OCI-LY3 (cell line): ENCODE data around the gene MUC5B.

ENCODE experiments used
- H2AFZ ChIP-seq: fragments of 200-600, 300-600 bp; shearing (Covaris generic); 2 replicates; pipeline ENCODE4 v1.6.0; 2014; ENCODE audit warnings: antibody characterized with exemption, low read depth, low read length
- H3K27ac ChIP-seq: fragments of 200-600, 300-600 bp; sonication (generic); 2 replicates; pipeline ENCODE4 v1.5.1; 2014; ENCODE audit warnings: mild to moderate bottlenecking, low read length, moderate library complexity, mixed read lengths
- H3K27me3 ChIP-seq: fragments of 200-600, 300-600 bp; sonication (generic); 2 replicates; pipeline ENCODE4 v1.6.1; 2014; ENCODE audit warnings: low read depth, low read length, mixed read lengths
- H3K36me3 ChIP-seq: fragments of 200-600, 300-600 bp; sonication (generic); replicated peaks from 2 replicates; pipeline ENCODE3; 2014; ENCODE audit warnings: low read depth, low read length, mixed read lengths
- H3K4me1 ChIP-seq: fragments of 300-600, 200-600 bp; sonication (generic); 2 replicates; pipeline ENCODE4 v1.6.1; 2014; ENCODE audit warnings: low read length, mixed read lengths
- H3K4me2 ChIP-seq: fragments of 200-600, 300-600 bp; sonication (generic); 2 replicates; pipeline ENCODE4 v1.6.1; 2014; ENCODE audit warnings: low read length, mixed read lengths
- H3K4me3 ChIP-seq: fragments of 300-600, 200-600 bp; sonication (generic); 2 replicates; pipeline ENCODE4 v1.5.1; 2014; ENCODE audit warnings: antibody characterized with exemption, mild to moderate bottlenecking, low read length, moderate library complexity
- H3K79me2 ChIP-seq: fragments of 300-600, 200-600 bp; shearing (Covaris generic); 2 replicates; pipeline ENCODE4 v1.6.1; 2014; ENCODE audit warnings: mild to moderate bottlenecking, low read length, mixed read lengths
- H3K9ac ChIP-seq: fragments of 300-600, 200-600 bp; shearing (Covaris generic); 2 replicates; pipeline ENCODE4 v1.6.0; 2014; ENCODE audit warnings: mild to moderate bottlenecking, low read length, moderate library complexity
- H3K9me3 ChIP-seq: fragments of 200-600, 300-600 bp; shearing (Covaris generic); 2 replicates; pipeline ENCODE4 v1.6.1; 2014; ENCODE audit warnings: low read length, mixed read lengths; ENCODE audit not compliant: insufficient read depth
- H4K20me1 ChIP-seq: fragments of 200-600, 300-600 bp; sonication (generic); 2 replicates; pipeline ENCODE4 v1.6.1; 2016; ENCODE audit warnings: low read length, mixed read lengths; ENCODE audit not compliant: insufficient read depth
- CTCF ChIP-seq: fragments of 200-600, 300-600 bp; sonication (generic); IDR thresholded peaks from 2 replicates; pipeline ENCODE4 v1.5.1; 2014; ENCODE audit warnings: antibody characterized with exemption, low read length, low read depth
- EZH2phosphoT487 ChIP-seq: fragments of 200-600 bp; shearing (Covaris generic); IDR thresholded peaks from 2 replicates; pipeline ENCODE4 v1.6.1; 2018; ENCODE audit warnings: antibody characterized with exemption, mixed run types, low read depth

Gene MUC5B

DNA sequence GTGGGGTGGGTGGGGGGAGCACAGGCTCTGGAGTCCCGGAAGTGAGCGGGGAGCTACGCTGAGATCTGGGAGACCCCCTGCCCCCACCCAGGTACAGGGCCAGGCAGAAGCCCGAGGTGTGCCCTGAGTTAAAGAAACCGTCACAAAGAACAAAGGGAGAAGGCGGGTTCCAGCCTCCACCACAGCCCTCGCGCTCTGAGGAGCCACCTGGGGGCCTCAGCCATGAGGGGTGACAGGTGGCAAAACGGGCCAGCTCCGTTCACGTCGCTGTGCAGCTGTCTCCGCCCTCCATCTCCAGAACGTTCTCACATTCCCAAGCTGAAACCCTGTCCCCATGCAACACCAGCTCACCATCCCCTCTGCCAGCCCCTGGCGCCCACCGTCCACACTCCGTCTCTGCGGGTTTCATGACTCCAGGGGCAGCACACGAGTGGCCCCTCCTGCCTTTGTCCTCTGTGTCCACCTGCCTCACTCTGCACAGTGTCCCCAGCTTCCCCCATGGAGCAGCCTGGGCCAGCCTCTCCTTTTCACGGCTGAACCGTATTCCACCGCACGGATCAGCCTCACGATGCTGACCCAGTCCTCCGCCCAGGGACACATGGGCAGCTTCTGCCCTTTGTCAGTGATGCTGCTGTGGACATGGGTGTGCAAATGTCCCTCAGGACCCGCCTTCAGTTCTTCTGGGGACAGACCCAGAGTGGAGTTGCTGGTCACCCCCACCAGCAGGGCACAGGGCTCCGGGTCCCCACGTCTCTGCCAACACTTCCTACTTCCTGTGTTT is 1.7 kb upstream of the MUC5B start:
- no peak overlapping the region for H3K9ac ChIP-seq
- no peaks in the 10 kb centered on the region for H3K27me3 ChIP-seq
- no peaks in the 10 kb centered on the region for H3K36me3 ChIP-seq

DNA sequence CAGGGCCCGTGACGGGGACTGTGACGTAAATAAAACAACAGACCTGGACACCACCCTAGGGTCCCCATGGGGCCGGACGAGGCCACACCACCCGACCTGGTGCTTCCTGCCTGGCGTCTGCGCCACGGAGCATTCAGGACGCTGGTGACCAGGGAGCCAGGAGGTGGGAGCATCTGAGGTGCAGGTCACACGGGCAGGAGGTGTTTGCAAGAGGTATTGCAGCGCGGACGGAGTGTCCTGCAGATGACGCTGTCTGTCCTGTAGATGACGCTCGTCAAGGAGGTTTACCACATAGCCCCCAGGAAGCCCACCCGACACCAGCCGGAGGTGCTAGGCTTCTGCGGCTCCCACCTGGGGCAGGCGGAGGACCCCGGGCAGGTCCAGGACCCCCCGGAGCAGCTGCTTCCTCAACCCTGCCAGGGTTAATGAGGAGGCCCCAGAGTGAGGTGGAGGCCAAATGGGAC is 986 bp upstream of the MUC5B start:
- Histone ChIP-seq H3K4me1 (no peaks in the 10 kb centered on the region), H3K4me3 (no peak overlapping the region), H3K9ac (no peak overlapping the region), H2AFZ (no peak overlapping the region), H3K27ac (no peak overlapping the region), H3K9me3 (no peaks in the 10 kb centered on the region), H3K4me2 (no peak overlapping the region), H4K20me1 (no peaks in the 10 kb centered on the region), H3K36me3 (no peaks in the 10 kb centered on the region), H3K27me3 (no peaks in the 10 kb centered on the region), H3K79me2 (no peaks in the 10 kb centered on the region)
- TF ChIP-seq CTCF: no peak
- no peak for TF ChIP-seq EZH2phosphoT487

More for the DNA sequence above, 1.7 kb upstream of the MUC5B start:
- no peaks in the 10 kb centered on the region for H4K20me1 ChIP-seq
- H3K4me1 ChIP-seq: no peaks in the 10 kb centered on the region
- H3K27ac ChIP-seq: no peak overlapping the region
- H3K4me3 ChIP-seq: no peak overlapping the region
- TF ChIP-seq CTCF: no peak
- H3K79me2 ChIP-seq: no peaks in the 10 kb centered on the region
- H2AFZ ChIP-seq: no peak overlapping the region
- H3K4me2 ChIP-seq: no peak overlapping the region
- H3K9me3 ChIP-seq: no peaks in the 10 kb centered on the region

GRCh38 chr11:1223346-1224110 is 662 bp downstream of the MUC5B start:
- Histone ChIP-seq H4K20me1 (no peaks in the 10 kb centered on the region), H3K9me3 (no peaks in the 10 kb centered on the region), H3K4me2 (no peak overlapping the region), H3K4me3 (no peak overlapping the region), H3K27me3 (no peaks in the 10 kb centered on the region), H3K27ac (no peak overlapping the region), H3K36me3 (no peaks in the 10 kb centered on the region), H3K9ac (no peak overlapping the region), H3K4me1 (no peaks in the 10 kb centered on the region), H3K79me2 (no peaks in the 10 kb centered on the region), H2AFZ (no peak overlapping the region)
- no peak for TF ChIP-seq CTCF
- TF ChIP-seq EZH2phosphoT487: no peak

- Histone ChIP-seq H3K4me3 (no peak overlapping the region), H3K9ac (no peak overlapping the region), H3K4me2 (no peak overlapping the region), H3K27me3 (no peaks in the 10 kb centered on the region), H3K9me3 (no peaks in the 10 kb centered on the region), H3K4me1 (no peaks in the 10 kb centered on the region), H2AFZ (no peak overlapping the region), H3K36me3 (no peaks in the 10 kb centered on the region), H3K79me2 (no peaks in the 10 kb centered on the region), H3K27ac (no peak overlapping the region), H4K20me1 (no peaks in the 10 kb centered on the region)
- TF ChIP-seq CTCF (no peak), EZH2phosphoT487 (no peak)
Measured at GRCh38 chr11:1224111-1224490, 1.2 kb downstream of the MUC5B start.
